WTC11 (cell line): Measurements from ENCODE around the gene MYOD1. TPM values are rescaled to one million over a fixed set of nuclear protein-coding genes. Genes with fewer than 3 reads are reported as not detected.

Source experiments
- ATAC-seq: fragments of 200-7000 bp; cut with Tn5 transposase; 2 replicates; pipeline ENCODE4 v1.10.0; 2021; ENCODE audit warnings: mild to moderate bottlenecking, moderate library complexity
- CTCF ChIA-PET: fragments of 300-600 bp; sonication (Branson Sonifier 250); formaldehyde crosslinking; loops from one replicate; lab custom pipeline; 2021; ENCODE audit warnings: antibody characterized with exemption; lab: Charles Lee
- POLR2A ChIA-PET: fragments of 350-600 bp; sonication (Branson Sonifier 250); formaldehyde crosslinking; loops from one replicate; lab custom pipeline; 2021; ENCODE audit warnings: antibody characterized with exemption; lab: Charles Lee
- DNase-seq: peaks from one replicate; pipeline ENCODE4 v3.0.0; 2021; ENCODE audit warnings: low spot score
- H3K27ac Mint-ChIP-seq: 2 replicates; pipeline ENCODE4 v1.8.0; 2021; ENCODE audit warnings: mixed read lengths
- H3K27me3 Mint-ChIP-seq: 2 replicates; pipeline ENCODE4 v1.8.0; 2021; ENCODE audit warnings: low read depth, mild to moderate bottlenecking, moderate library complexity, mixed read lengths
- H3K36me3 Mint-ChIP-seq: 2 replicates; pipeline ENCODE4 v1.8.0; 2021; ENCODE audit warnings: mixed read lengths
- H3K4me1 Mint-ChIP-seq: 2 replicates; pipeline ENCODE4 v1.8.0; 2022; ENCODE audit warnings: mixed read lengths
- H3K4me3 Mint-ChIP-seq: 2 replicates; pipeline ENCODE4 v1.8.0; 2021; ENCODE audit warnings: mild to moderate bottlenecking, moderate library complexity, mixed read lengths
- H3K9me3 Mint-ChIP-seq: 2 replicates; pipeline ENCODE4 v1.8.0; 2021; ENCODE audit warnings: mixed read lengths
- ATF1 ChIP-seq: sonication (generic); formaldehyde crosslinking; IDR thresholded peaks from 2 replicates; pipeline ENCODE4 v1.8.1; 2023; ENCODE audit warnings: mild to moderate bottlenecking, moderate library complexity, missing genetic modification reagents
- NR2C2 ChIP-seq: sonication (generic); formaldehyde crosslinking; IDR thresholded peaks from 2 replicates; pipeline ENCODE4 v1.8.0; 2022; ENCODE audit warnings: mild to moderate bottlenecking, missing genetic modification reagents
- NR3C1 ChIP-seq: sonication (generic); formaldehyde crosslinking; conservative IDR thresholded peaks from 2 replicates; pipeline ENCODE4 v1.8.1; 2023; ENCODE audit warnings: low read depth, mild to moderate bottlenecking, missing genetic modification reagents
- OVOL2 ChIP-seq: fragments of 250-450 bp; sonication (Bioruptor Pico); IDR thresholded peaks from 2 replicates; pipeline ENCODE4 v1.9.0; 2021; ENCODE audit warnings: mild to moderate bottlenecking, borderline replicate concordance
- PRRX2 ChIP-seq: fragments of 250-450 bp; sonication (Bioruptor Pico); IDR thresholded peaks from 2 replicates; pipeline ENCODE4 v1.8.0; 2021; ENCODE audit warnings: mild to moderate bottlenecking
- SP1 ChIP-seq: sonication (generic); formaldehyde crosslinking; conservative IDR thresholded peaks from 2 replicates; pipeline ENCODE4 v1.8.1; 2022; ENCODE audit warnings: missing genetic modification reagents
- ZBTB21 ChIP-seq: sonication (generic); formaldehyde crosslinking; IDR thresholded peaks from 2 replicates; pipeline ENCODE4 v1.8.1; 2023; ENCODE audit warnings: mild to moderate bottlenecking, missing genetic modification reagents, borderline replicate concordance
- ZNF263 ChIP-seq: sonication (generic); formaldehyde crosslinking; IDR thresholded peaks from 2 replicates; pipeline ENCODE4 v1.8.1; 2022; ENCODE audit warnings: low read depth, mild to moderate bottlenecking, moderate library complexity, missing genetic modification reagents
- ZNF416 ChIP-seq: fragments of 250-450 bp; sonication (Bioruptor Pico); IDR thresholded peaks from 2 replicates; pipeline ENCODE4 v1.9.0; 2021; ENCODE audit warnings: mild to moderate bottlenecking, inconsistent platforms
- total RNA-seq: library from RNA; stranded (reverse); gene quantifications from 3 replicates; pipeline ENCODE4 v1.2.3, GENCODE V29; 2021
- TF ChIP-seq, protein P1 (sequence below): sonication (generic); formaldehyde crosslinking; IDR thresholded peaks from 2 replicates; pipeline ENCODE4 v1.8.0; 2023; ENCODE audit warnings: missing genetic modification reagents
- TF ChIP-seq, protein P2 (sequence below): fragments of 250-450 bp; sonication (Bioruptor Pico); IDR thresholded peaks from 2 replicates; pipeline ENCODE4 v1.9.0; 2021; ENCODE audit warnings: moderate library complexity, mild to moderate bottlenecking, inconsistent platforms, borderline replicate concordance
- TF ChIP-seq, protein P3 (sequence below): fragments of 250-450 bp; sonication (Bioruptor Pico); IDR thresholded peaks from 2 replicates; pipeline ENCODE4 v1.8.0; 2021; ENCODE audit warnings: mild to moderate bottlenecking
- TF ChIP-seq, protein P4 (sequence below): sonication (generic); formaldehyde crosslinking; conservative IDR thresholded peaks from 2 replicates; pipeline ENCODE4 v1.8.1; 2023; ENCODE audit warnings: mild to moderate bottlenecking, low read depth, missing genetic modification reagents, moderate library complexity
- TF ChIP-seq, protein P5 (sequence below): fragments of 250-450 bp; sonication (Bioruptor Pico); IDR thresholded peaks from 2 replicates; pipeline ENCODE4 v2.1.2; 2022; ENCODE audit warnings: mild to moderate bottlenecking, moderate library complexity
- TF ChIP-seq, protein P6 (sequence below): sonication (generic); formaldehyde crosslinking; IDR thresholded peaks from 2 replicates; pipeline ENCODE4 v1.8.1; 2022; ENCODE audit warnings: mild to moderate bottlenecking, missing genetic modification reagents, moderate library complexity, borderline replicate concordance
- TF ChIP-seq, protein P7 (sequence below): sonication (generic); formaldehyde crosslinking; IDR thresholded peaks from 2 replicates; pipeline ENCODE4 v1.8.1; 2022; ENCODE audit warnings: missing genetic modification reagents, borderline replicate concordance
- TF ChIP-seq, protein P8 (sequence below): sonication (generic); formaldehyde crosslinking; IDR thresholded peaks from 2 replicates; pipeline ENCODE4 v1.8.1; 2022; ENCODE audit warnings: low read depth, mild to moderate bottlenecking, moderate library complexity, missing genetic modification reagents, borderline replicate concordance
- TF ChIP-seq, protein P9 (sequence below): fragments of 250-450 bp; sonication (Bioruptor Pico); IDR thresholded peaks from 2 replicates; pipeline ENCODE4 v1.9.0; 2021; ENCODE audit warnings: mild to moderate bottlenecking
- TF ChIP-seq, protein P10 (sequence below): fragments of 200-600 bp; IDR thresholded peaks from 2 replicates; pipeline ENCODE4 v1.8.0; 2022; ENCODE audit warnings: antibody characterized with exemption

MYOD1 gene
- total RNA-seq, 1 experiment from 2014 or later = not detected

DNA sequence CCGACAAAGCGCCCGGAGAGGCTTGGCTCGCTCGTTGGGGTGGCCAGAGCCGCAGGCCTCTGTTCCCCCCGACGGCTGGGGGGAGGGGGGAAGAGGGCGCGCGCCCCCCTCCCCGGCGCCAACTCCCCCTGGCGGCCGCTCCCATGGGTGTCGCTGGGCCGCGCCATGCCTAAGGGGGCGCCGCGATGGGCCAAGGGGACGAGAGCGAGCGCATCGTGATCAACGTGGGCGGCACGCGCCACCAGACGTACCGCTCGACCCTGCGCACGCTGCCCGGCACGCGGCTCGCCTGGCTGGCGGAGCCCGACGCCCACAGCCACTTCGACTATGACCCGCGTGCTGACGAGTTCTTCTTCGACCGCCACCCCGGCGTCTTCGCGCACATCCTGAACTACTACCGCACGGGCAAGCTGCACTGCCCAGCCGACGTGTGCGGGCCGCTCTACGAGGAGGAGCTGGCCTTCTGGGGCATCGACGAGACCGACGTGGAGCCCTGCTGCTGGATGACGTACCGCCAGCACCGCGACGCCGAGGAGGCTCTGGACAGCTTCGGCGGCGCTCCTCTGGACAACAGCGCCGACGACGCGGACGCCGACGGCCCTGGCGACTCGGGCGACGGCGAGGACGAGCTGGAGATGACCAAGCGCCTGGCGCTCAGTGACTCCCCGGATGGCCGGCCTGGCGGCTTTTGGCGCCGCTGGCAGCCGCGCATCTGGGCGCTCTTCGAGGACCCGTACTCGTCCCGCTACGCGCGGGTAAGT lies 16.6 kb downstream of the MYOD1 start:
- POLR2A ChIA-PET = interaction anchor here (0.8 to 1.1 kb wide), 2 partner anchors 10 to 189 kb away, joined by 3 read pairs; partner anchors contain the start of gene OTOG
- DNase-seq = peak; percentile 40
- peak overlapping the region; percentile 60 for H3K4me3 Mint-ChIP-seq
- TF ChIP-seq, protein P1, sequence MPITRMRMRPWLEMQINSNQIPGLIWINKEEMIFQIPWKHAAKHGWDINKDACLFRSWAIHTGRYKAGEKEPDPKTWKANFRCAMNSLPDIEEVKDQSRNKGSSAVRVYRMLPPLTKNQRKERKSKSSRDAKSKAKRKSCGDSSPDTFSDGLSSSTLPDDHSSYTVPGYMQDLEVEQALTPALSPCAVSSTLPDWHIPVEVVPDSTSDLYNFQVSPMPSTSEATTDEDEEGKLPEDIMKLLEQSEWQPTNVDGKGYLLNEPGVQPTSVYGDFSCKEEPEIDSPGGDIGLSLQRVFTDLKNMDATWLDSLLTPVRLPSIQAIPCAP = peak; percentile 99
- TF ChIP-seq ZNF263 (CRISPR knock-in tag) (peak; percentile 65), NR3C1 (CRISPR knock-in tag) (0 out of 2 replicates have a peak, but pooled peaks have one; percentile 32), NR2C2 (CRISPR knock-in tag) (peak; percentile 85), SP1 (peak; percentile 47; the same call in 1 of the 2 replicates), ZBTB21 (peak; percentile 85; the same call in 1 of the 2 replicates), PRRX2 (CRISPR knock-in tag) (no peak), OVOL2 (CRISPR knock-in tag) (no peak), ATF1 (CRISPR knock-in tag) (peak; percentile 96; the same call in 1 of the 2 replicates), ZNF416 (CRISPR knock-in tag) (no peak)
- TF ChIP-seq, protein P2, sequence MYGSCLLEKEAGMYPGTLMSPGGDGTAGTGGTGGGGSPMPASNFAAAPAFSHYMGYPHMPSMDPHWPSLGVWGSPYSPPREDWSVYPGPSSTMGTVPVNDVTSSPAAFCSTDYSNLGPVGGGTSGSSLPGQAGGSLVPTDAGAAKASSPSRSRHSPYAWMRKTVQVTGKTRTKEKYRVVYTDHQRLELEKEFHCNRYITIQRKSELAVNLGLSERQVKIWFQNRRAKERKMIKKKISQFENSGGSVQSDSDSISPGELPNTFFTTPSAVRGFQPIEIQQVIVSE (CRISPR knock-in tag) = no peak
- TF ChIP-seq, protein P3, sequence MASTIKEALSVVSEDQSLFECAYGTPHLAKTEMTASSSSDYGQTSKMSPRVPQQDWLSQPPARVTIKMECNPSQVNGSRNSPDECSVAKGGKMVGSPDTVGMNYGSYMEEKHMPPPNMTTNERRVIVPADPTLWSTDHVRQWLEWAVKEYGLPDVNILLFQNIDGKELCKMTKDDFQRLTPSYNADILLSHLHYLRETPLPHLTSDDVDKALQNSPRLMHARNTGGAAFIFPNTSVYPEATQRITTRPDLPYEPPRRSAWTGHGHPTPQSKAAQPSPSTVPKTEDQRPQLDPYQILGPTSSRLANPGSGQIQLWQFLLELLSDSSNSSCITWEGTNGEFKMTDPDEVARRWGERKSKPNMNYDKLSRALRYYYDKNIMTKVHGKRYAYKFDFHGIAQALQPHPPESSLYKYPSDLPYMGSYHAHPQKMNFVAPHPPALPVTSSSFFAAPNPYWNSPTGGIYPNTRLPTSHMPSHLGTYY = no peak
- TF ChIP-seq, protein P4, sequence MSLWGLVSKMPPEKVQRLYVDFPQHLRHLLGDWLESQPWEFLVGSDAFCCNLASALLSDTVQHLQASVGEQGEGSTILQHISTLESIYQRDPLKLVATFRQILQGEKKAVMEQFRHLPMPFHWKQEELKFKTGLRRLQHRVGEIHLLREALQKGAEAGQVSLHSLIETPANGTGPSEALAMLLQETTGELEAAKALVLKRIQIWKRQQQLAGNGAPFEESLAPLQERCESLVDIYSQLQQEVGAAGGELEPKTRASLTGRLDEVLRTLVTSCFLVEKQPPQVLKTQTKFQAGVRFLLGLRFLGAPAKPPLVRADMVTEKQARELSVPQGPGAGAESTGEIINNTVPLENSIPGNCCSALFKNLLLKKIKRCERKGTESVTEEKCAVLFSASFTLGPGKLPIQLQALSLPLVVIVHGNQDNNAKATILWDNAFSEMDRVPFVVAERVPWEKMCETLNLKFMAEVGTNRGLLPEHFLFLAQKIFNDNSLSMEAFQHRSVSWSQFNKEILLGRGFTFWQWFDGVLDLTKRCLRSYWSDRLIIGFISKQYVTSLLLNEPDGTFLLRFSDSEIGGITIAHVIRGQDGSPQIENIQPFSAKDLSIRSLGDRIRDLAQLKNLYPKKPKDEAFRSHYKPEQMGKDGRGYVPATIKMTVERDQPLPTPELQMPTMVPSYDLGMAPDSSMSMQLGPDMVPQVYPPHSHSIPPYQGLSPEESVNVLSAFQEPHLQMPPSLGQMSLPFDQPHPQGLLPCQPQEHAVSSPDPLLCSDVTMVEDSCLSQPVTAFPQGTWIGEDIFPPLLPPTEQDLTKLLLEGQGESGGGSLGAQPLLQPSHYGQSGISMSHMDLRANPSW = 0 out of 2 replicates have a peak, but pooled peaks have one; percentile 33
- TF ChIP-seq, protein P5, sequence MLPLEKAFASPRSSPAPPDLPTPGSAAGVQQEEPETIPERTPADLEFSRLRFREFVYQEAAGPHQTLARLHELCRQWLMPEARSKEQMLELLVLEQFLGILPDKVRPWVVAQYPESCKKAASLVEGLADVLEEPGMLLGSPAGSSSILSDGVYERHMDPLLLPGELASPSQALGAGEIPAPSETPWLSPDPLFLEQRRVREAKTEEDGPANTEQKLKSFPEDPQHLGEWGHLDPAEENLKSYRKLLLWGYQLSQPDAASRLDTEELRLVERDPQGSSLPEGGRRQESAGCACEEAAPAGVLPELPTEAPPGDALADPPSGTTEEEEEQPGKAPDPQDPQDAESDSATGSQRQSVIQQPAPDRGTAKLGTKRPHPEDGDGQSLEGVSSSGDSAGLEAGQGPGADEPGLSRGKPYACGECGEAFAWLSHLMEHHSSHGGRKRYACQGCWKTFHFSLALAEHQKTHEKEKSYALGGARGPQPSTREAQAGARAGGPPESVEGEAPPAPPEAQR (CRISPR knock-in tag) = no peak
- TF ChIP-seq, protein P6, sequence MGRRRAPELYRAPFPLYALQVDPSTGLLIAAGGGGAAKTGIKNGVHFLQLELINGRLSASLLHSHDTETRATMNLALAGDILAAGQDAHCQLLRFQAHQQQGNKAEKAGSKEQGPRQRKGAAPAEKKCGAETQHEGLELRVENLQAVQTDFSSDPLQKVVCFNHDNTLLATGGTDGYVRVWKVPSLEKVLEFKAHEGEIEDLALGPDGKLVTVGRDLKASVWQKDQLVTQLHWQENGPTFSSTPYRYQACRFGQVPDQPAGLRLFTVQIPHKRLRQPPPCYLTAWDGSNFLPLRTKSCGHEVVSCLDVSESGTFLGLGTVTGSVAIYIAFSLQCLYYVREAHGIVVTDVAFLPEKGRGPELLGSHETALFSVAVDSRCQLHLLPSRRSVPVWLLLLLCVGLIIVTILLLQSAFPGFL (CRISPR knock-in tag) = peak; percentile 92; the same call in 1 of the 2 replicates
- TF ChIP-seq, protein P7, sequence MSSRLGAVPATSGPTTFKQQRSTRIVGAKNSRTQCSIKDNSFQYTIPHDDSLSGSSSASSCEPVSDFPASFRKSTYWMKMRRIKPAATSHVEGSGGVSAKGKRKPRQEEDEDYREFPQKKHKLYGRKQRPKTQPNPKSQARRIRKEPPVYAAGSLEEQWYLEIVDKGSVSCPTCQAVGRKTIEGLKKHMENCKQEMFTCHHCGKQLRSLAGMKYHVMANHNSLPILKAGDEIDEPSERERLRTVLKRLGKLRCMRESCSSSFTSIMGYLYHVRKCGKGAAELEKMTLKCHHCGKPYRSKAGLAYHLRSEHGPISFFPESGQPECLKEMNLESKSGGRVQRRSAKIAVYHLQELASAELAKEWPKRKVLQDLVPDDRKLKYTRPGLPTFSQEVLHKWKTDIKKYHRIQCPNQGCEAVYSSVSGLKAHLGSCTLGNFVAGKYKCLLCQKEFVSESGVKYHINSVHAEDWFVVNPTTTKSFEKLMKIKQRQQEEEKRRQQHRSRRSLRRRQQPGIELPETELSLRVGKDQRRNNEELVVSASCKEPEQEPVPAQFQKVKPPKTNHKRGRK (CRISPR knock-in tag) = 0 out of 2 replicates have a peak, but pooled peaks have one; percentile 32
- TF ChIP-seq, protein P8, sequence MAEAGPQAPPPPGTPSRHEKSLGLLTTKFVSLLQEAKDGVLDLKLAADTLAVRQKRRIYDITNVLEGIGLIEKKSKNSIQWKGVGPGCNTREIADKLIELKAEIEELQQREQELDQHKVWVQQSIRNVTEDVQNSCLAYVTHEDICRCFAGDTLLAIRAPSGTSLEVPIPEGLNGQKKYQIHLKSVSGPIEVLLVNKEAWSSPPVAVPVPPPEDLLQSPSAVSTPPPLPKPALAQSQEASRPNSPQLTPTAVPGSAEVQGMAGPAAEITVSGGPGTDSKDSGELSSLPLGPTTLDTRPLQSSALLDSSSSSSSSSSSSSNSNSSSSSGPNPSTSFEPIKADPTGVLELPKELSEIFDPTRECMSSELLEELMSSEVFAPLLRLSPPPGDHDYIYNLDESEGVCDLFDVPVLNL (CRISPR knock-in tag) = peak; percentile 90
- TF ChIP-seq, protein P9, sequence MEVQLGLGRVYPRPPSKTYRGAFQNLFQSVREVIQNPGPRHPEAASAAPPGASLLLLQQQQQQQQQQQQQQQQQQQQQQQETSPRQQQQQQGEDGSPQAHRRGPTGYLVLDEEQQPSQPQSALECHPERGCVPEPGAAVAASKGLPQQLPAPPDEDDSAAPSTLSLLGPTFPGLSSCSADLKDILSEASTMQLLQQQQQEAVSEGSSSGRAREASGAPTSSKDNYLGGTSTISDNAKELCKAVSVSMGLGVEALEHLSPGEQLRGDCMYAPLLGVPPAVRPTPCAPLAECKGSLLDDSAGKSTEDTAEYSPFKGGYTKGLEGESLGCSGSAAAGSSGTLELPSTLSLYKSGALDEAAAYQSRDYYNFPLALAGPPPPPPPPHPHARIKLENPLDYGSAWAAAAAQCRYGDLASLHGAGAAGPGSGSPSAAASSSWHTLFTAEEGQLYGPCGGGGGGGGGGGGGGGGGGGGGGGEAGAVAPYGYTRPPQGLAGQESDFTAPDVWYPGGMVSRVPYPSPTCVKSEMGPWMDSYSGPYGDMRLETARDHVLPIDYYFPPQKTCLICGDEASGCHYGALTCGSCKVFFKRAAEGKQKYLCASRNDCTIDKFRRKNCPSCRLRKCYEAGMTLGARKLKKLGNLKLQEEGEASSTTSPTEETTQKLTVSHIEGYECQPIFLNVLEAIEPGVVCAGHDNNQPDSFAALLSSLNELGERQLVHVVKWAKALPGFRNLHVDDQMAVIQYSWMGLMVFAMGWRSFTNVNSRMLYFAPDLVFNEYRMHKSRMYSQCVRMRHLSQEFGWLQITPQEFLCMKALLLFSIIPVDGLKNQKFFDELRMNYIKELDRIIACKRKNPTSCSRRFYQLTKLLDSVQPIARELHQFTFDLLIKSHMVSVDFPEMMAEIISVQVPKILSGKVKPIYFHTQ = no peak
- TF ChIP-seq, protein P10, sequence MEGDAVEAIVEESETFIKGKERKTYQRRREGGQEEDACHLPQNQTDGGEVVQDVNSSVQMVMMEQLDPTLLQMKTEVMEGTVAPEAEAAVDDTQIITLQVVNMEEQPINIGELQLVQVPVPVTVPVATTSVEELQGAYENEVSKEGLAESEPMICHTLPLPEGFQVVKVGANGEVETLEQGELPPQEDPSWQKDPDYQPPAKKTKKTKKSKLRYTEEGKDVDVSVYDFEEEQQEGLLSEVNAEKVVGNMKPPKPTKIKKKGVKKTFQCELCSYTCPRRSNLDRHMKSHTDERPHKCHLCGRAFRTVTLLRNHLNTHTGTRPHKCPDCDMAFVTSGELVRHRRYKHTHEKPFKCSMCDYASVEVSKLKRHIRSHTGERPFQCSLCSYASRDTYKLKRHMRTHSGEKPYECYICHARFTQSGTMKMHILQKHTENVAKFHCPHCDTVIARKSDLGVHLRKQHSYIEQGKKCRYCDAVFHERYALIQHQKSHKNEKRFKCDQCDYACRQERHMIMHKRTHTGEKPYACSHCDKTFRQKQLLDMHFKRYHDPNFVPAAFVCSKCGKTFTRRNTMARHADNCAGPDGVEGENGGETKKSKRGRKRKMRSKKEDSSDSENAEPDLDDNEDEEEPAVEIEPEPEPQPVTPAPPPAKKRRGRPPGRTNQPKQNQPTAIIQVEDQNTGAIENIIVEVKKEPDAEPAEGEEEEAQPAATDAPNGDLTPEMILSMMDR = peak; percentile 52; the same call in 1 of the 2 replicates

More for the DNA sequence above, 16.6 kb downstream of the MYOD1 start:
- peaks cover 11% of the 10 kb centered on the region for H3K4me1 Mint-ChIP-seq
- H3K27me3 Mint-ChIP-seq = peaks cover 32% of the 10 kb centered on the region
- H3K36me3 Mint-ChIP-seq = no peaks in the 10 kb centered on the region
- CTCF ChIA-PET = interaction anchor here (0.6 to 4.3 kb wide), 30 partner anchors 8 to 242 kb away, joined by 3 to 83 read pairs (median 5); partner anchors contain the start of gene MYOD1
- no peak for ATAC-seq
- H3K27ac Mint-ChIP-seq = no peak overlapping the region
- no peaks in the 10 kb centered on the region for H3K9me3 Mint-ChIP-seq
